SH-SY5Y (cell line): ENCODE data around the gene GPHN.

Experiments used
- GATA2 ChIP-seq: IDR thresholded peaks from 2 replicates; pipeline ENCODE4 v1.6.1; 2011; ENCODE audit warnings: mild to moderate bottlenecking, low read depth, low read length
- GATA3 ChIP-seq: IDR thresholded peaks from 2 replicates; pipeline ENCODE4 v1.6.1; 2011; ENCODE audit warnings: low read depth, mild to moderate bottlenecking, low read length, moderate library complexity

Gene GPHN

GRCh38 chr14:66539034-66539433, 31.1 kb downstream of the GPHN start:
- TF ChIP-seq GATA2 (no peak), GATA3 (no peak)

- TF ChIP-seq GATA2 (no peak), GATA3 (no peak)
Observed at GRCh38 chr14:66540038-66540437, 32.1 kb downstream of the GPHN start.

GRCh38 chr14:66541627-66542026, 33.7 kb downstream of the GPHN start:
- TF ChIP-seq GATA2 = no peak
- no peak for TF ChIP-seq GATA3

- TF ChIP-seq GATA2 (no peak), GATA3 (no peak)
Observed at GRCh38 chr14:66543996-66544395, 36.0 kb downstream of the GPHN start.

- TF ChIP-seq GATA3 = no peak
- no peak for TF ChIP-seq GATA2
Observed at GRCh38 chr14:66563731-66564130, 55.8 kb downstream of the GPHN start.

- TF ChIP-seq GATA2 (no peak), GATA3 (no peak)
Observed at GRCh38 chr14:66568220-66568619, 60.3 kb downstream of the GPHN start.

GRCh38 chr14:66572826-66573225, 64.9 kb downstream of the GPHN start:
- TF ChIP-seq GATA3 (no peak), GATA2 (no peak)

- no peak for TF ChIP-seq GATA2
- TF ChIP-seq GATA3 = no peak
Observed at GRCh38 chr14:66575014-66575413, 67.1 kb downstream of the GPHN start.

GRCh38 chr14:66575939-66576338, 68.0 kb downstream of the GPHN start:
- no peak for TF ChIP-seq GATA2
- TF ChIP-seq GATA3 = no peak

GRCh38 chr14:66595394-66595793, 87.4 kb downstream of the GPHN start:
- no peak for TF ChIP-seq GATA2
- TF ChIP-seq GATA3 = no peak

GRCh38 chr14:66596241-66596985, 88.5 kb downstream of the GPHN start:
- no peak for TF ChIP-seq GATA3
- no peak for TF ChIP-seq GATA2

- TF ChIP-seq GATA2 (no peak), GATA3 (no peak)
Observed at GRCh38 chr14:66600416-66600815, 92.5 kb downstream of the GPHN start.

GRCh38 chr14:66601932-66602578, 94.1 kb downstream of the GPHN start:
- TF ChIP-seq GATA3 (no peak), GATA2 (no peak)

- TF ChIP-seq GATA2 (no peak), GATA3 (no peak)
Observed at GRCh38 chr14:66603945-66604344, 96.0 kb downstream of the GPHN start.

GRCh38 chr14:66606826-66607225, 98.9 kb downstream of the GPHN start:
- no peak for TF ChIP-seq GATA3
